ENCODE results near the gene HSP90AA1.
"Not testable (repeated sequence)": the region's sequence is repeated elsewhere in the genome, so short reads cannot be mapped to it uniquely, and the experiment has no call there.

The HSP90AA1 gene

GRCh38 chr14:102094101-102094500, 7.3 kb upstream of the HSP90AA1 start:
- no peak for DNase-seq (ENCODE audit: low read depth in 2 of 2)

- DNase-seq (ENCODE audit: low read depth in 2 of 2) = no peak
These were observed 6.0 kb upstream of the HSP90AA1 start for GRCh38 chr14:102092806-102093205.

GRCh38 chr14:102090713-102091112, 3.9 kb upstream of the HSP90AA1 start:
- DNase-seq (ENCODE audit: low read depth in 2 of 2) = no peak

GRCh38 chr14:102089621-102090343, 2.9 kb upstream of the HSP90AA1 start:
- DNase-seq (ENCODE audit: low read depth in 2 of 2) = no peak

GRCh38 chr14:102088012-102088792, 1.4 kb upstream of the HSP90AA1 start:
- DNase-seq (ENCODE audit: low read depth in 2 of 2) = peak; percentile 55 to 58

GRCh38 chr14:102087762-102088011, 843 bp upstream of the HSP90AA1 start:
- DNase-seq (ENCODE audit: low read depth in 2 of 2) = no peak

- no peak for DNase-seq (ENCODE audit: low read depth in 2 of 2)
These were observed 204 bp downstream of the HSP90AA1 start for GRCh38 chr14:102086709-102086971.

GRCh38 chr14:102085948-102086708, 716 bp downstream of the HSP90AA1 start:
- DNase-seq (ENCODE audit: low read depth in 2 of 2) = peak; percentile 23 to 36

GRCh38 chr14:102085488-102085887, 1.4 kb downstream of the HSP90AA1 start:
- DNase-seq (ENCODE audit: low read depth in 2 of 2) = no peak

- no peak for DNase-seq (ENCODE audit: low read depth in 2 of 2)
These were observed 1.9 kb downstream of the HSP90AA1 start for GRCh38 chr14:102084931-102085330.

- not testable (repeated sequence) for DNase-seq (ENCODE audit: low read depth in 2 of 2)
These were observed 2.3 kb downstream of the HSP90AA1 start for GRCh38 chr14:102084522-102084921.

GRCh38 chr14:102081231-102082080, 5.4 kb downstream of the HSP90AA1 start:
- DNase-seq (ENCODE audit: low read depth in 2 of 2) = no peak

GRCh38 chr14:102080183-102081080, 6.4 kb downstream of the HSP90AA1 start:
- DNase-seq (ENCODE audit: low read depth in 2 of 2) = no peak

- DNase-seq (ENCODE audit: low read depth in 2 of 2) = no peak
These were observed 7.2 kb downstream of the HSP90AA1 start for GRCh38 chr14:102079700-102079979.

GRCh38 chr14:102078831-102079699, 7.8 kb downstream of the HSP90AA1 start:
- no peak for DNase-seq (ENCODE audit: low read depth in 2 of 2)

- not testable (repeated sequence) for DNase-seq (ENCODE audit: low read depth in 2 of 2)
These were observed 8.5 kb downstream of the HSP90AA1 start for GRCh38 chr14:102078361-102078791.

- no peak for DNase-seq (ENCODE audit: low read depth in 2 of 2)
These were observed 9.5 kb downstream of the HSP90AA1 start for GRCh38 chr14:102077382-102077709.

GRCh38 chr14:102075155-102075554, 11.7 kb downstream of the HSP90AA1 start:
- DNase-seq (ENCODE audit: low read depth in 2 of 2) = no peak

- DNase-seq (ENCODE audit: low read depth in 2 of 2) = no peak
These were observed 12.4 kb downstream of the HSP90AA1 start for GRCh38 chr14:102074415-102074964.

Data from stimulated activated CD8-positive, alpha-beta memory T cell treated with anti-CD3 and anti-CD28 coated beads, Interleukin-2, amount 100 ng/mL, for 48 hours (primary cell).